Ovary (tissue), 9 donors: ENCODE results near the gene ENOX2. TPM values are rescaled to one million over a fixed set of nuclear protein-coding genes. Genes with fewer than 3 reads are reported as not detected.

Source experiments
- DNase-seq, 5 donors: peaks; one replicate each; pipeline ENCODE4 v3.0.0-alpha.2; 2019 to 2020
- H3K27ac ChIP-seq, 2 donors: fragments of 200-600 bp; one replicate each; pipeline versions ENCODE4 v1.5.1 to v1.8.0; 2019 to 2022
- H3K27me3 ChIP-seq: fragments of 200-600 bp; one replicate; pipeline ENCODE4 v1.8.0; 2022
- H3K36me3 ChIP-seq: fragments of 200-600 bp; sonication (generic); one replicate; pipeline ENCODE4 v1.5.1; 2019
- H3K4me1 ChIP-seq: one replicate; pipeline ENCODE4 v1.8.1; 2013; ENCODE audit warnings: mild to moderate bottlenecking, moderate library complexity; ENCODE audit not compliant: insufficient read depth
- H3K4me3 ChIP-seq: fragments of 200-600 bp; sonication (generic); one replicate; pipeline ENCODE4 v1.5.1; 2017
- H3K9me3 ChIP-seq, 2 donors: fragments of 200-600 bp in 1 of 2; sonication (generic) in 1 of 2; one replicate each; pipeline versions ENCODE4 v1.5.1 to v1.8.1; 2013 to 2019; ENCODE audit warnings: mild to moderate bottlenecking in 1 of 2, moderate library complexity in 1 of 2
- EP300 ChIP-seq: sonication (generic); formaldehyde crosslinking; IDR thresholded peaks from one replicate; pipeline ENCODE4 v1.6.1; 2017; ENCODE audit warnings: antibody characterized with exemption
- POLR2A ChIP-seq: fragments of 450-650 bp; IDR thresholded peaks from one replicate; pipeline ENCODE4 v1.6.1; 2017; ENCODE audit warnings: antibody characterized with exemption, mild to moderate bottlenecking, moderate library complexity
- WGBS, 3 donors: extraction: QIAGEN DNeasy Blood & Tissue Kit in 1 of 3; methylation state at CpG; one replicate each; pipeline versions ENCODE4 v1.1.5 to v1.1.7; 2013 to 2017; 5-methylcytosine and 5-hydroxymethylcytosine counted together
- intact Hi-C, 4 donors: fragments of 100-400 bp; cut with DNase I; formaldehyde crosslinking; loops; one replicate each; pipeline versions ENCODE4 v1.11.0 to v1.15.1; 2022 to 2023
- polyA plus RNA-seq, 2 donors: library from polyadenylated mRNA; stranded (reverse); fragments of 200-250 nt in 1 of 2; fragments of 350-450 nt in 1 of 2; fragmentation: Illumina TruSeq in 1 of 2; extraction: RNeasy Lipid Tissue Mini Kit (QIAGEN cat#74804) in 1 of 2; gene quantifications; one replicate each; pipeline ENCODE4 v1.2.3, GENCODE V29; 2013 to 2014
- total RNA-seq, 7 donors: library from RNA; depleted of rRNA in 2 of 7; stranded (reverse); fragments of >200 nt in 2 of 7; fragmentation: NEBNext Ultra II Directional in 3 of 7; extraction: Animal tissue kit (Norgen Biotek cat#: 25700) in 3 of 7; gene quantifications; one replicate each; pipeline versions ENCODE4 v1.1.0 to v1.2.4, GENCODE V29; 2016 to 2023
- TF ChIP-seq, protein P1 (sequence below), 3 donors: fragments of 450-650 bp in 2 of 3; fragments of 200-600 bp in 1 of 3; IDR thresholded peaks; one replicate each; pipeline versions ENCODE4 v1.5.1 to v1.8.0; 2016 to 2022; ENCODE audit warnings: antibody characterized with exemption in 3 of 3, mild to moderate bottlenecking in 1 of 3
- donor health status: DM: no; HTN: no; CAD: no; lungs with moderate emphysema.
- donor health status: DM: no; HTN: no; CAD: no.
- donor health status: Bipolar disorder and iron deficiency.
- donor health status: DM: yes; HTN: yes; CAD: no.
- donor health status: DM: no; HTN: no; CAD: no.
- donor health status: DM: yes; HTN: yes; CAD: no.

The ENOX2 gene
- total and polyA plus RNA-seq, 9 donors = 5.4 to 17.8 (median 13.1) TPM

DNA sequence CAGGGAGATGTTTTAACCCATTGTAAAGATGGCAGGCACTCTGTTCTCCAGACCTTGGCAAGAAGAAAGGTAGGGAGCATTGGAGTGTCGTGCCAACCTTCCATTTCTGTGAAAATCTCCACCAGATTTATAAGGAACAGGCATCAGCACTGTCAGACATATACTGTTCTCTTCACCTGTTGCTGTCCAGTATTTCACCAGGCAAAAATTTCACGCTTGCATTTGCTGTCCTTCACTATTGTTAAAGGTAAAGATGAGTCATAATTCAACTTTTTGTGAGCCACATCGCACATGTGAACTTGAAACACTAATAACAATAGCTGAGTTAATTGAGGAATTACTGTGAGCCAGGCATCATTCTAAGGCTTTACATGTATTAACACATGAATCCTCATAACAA, 203.4 kb downstream of the ENOX2 start:
- DNase-seq = no peak
- no peak overlapping the region for H3K27ac ChIP-seq
- H3K36me3 ChIP-seq = no peaks in the 10 kb centered on the region
- 62 to 63% (median 62%) methylated on average over 3 of the region's 3 CpGs for WGBS, 3 donors
- H3K27me3 ChIP-seq = no peaks in the 10 kb centered on the region
- TF ChIP-seq, protein P1, sequence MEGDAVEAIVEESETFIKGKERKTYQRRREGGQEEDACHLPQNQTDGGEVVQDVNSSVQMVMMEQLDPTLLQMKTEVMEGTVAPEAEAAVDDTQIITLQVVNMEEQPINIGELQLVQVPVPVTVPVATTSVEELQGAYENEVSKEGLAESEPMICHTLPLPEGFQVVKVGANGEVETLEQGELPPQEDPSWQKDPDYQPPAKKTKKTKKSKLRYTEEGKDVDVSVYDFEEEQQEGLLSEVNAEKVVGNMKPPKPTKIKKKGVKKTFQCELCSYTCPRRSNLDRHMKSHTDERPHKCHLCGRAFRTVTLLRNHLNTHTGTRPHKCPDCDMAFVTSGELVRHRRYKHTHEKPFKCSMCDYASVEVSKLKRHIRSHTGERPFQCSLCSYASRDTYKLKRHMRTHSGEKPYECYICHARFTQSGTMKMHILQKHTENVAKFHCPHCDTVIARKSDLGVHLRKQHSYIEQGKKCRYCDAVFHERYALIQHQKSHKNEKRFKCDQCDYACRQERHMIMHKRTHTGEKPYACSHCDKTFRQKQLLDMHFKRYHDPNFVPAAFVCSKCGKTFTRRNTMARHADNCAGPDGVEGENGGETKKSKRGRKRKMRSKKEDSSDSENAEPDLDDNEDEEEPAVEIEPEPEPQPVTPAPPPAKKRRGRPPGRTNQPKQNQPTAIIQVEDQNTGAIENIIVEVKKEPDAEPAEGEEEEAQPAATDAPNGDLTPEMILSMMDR (IDR thresholded peaks at IDR 0.05) = no peak
- TF ChIP-seq POLR2A = no peak
- TF ChIP-seq EP300 = no peak
- H3K4me1 ChIP-seq = no peaks in the 10 kb centered on the region
- no peak overlapping the region for H3K4me3 ChIP-seq
- intact Hi-C loops = no loop called here
- no peaks in the 10 kb centered on the region for H3K9me3 ChIP-seq

GRCh38 chrX:130696542-130696941, 206.5 kb downstream of the ENOX2 start:
- 62 to 65% (median 62%) methylated on average over 1 of the region's 1 CpG for WGBS, 3 donors
- DNase-seq = no peak

GRCh38 chrX:130695931-130696330, 207.1 kb downstream of the ENOX2 start:
- TF ChIP-seq EP300 (no peak), POLR2A (no peak)
- TF ChIP-seq, protein P1 (IDR thresholded peaks at IDR 0.05) = no peak
- Histone ChIP-seq H3K4me1 (no peaks in the 10 kb centered on the region), H3K9me3 (no peaks in the 10 kb centered on the region), H3K4me3 (no peak overlapping the region), H3K27me3 (no peaks in the 10 kb centered on the region), H3K27ac (no peak overlapping the region), H3K36me3 (no peaks in the 10 kb centered on the region)
- intact Hi-C loops = no loop called here
- WGBS, 3 donors = 66 to 78% (median 67%) methylated on average over 1 of the region's 1 CpG
- no peak for DNase-seq

More at GRCh38 chrX:130696542-130696941, 206.5 kb downstream of the ENOX2 start:
- TF ChIP-seq EP300 (no peak), POLR2A (no peak)
- TF ChIP-seq, protein P1 (IDR thresholded peaks at IDR 0.05) = no peak
- Histone ChIP-seq H3K4me1 (no peaks in the 10 kb centered on the region), H3K4me3 (no peak overlapping the region), H3K36me3 (no peaks in the 10 kb centered on the region), H3K27me3 (no peaks in the 10 kb centered on the region), H3K9me3 (no peaks in the 10 kb centered on the region), H3K27ac (no peak overlapping the region)
- intact Hi-C loops = no loop called here

DNA sequence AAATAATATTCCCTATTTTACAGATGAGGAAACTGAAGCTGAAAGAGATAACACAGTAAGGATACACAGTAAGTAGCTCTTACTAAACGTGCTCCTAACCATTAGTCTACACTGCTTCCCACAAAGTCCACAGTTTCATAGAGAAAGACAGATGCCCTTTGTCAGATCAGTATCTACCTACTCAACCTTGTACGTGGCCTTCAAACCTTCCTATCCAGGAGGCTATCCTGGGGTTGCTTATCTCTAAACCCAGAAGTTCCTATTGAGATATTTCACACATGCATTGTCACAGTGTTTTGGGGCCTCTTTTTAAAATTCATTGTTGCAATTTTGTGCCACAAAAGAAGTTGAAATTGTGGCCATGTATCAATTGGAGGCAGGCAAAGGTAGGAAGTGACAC, 208.0 kb downstream of the ENOX2 start:
- Histone ChIP-seq H3K4me3 (no peak overlapping the region), H3K4me1 (no peaks in the 10 kb centered on the region), H3K27ac (no peak overlapping the region), H3K9me3 (no peaks in the 10 kb centered on the region), H3K36me3 (no peaks in the 10 kb centered on the region), H3K27me3 (no peaks in the 10 kb centered on the region)
- intact Hi-C loops = no loop called here
- WGBS, 3 donors = 60 to 64% (median 64%) methylated on average over 2 of the region's 2 CpGs
- no peak for DNase-seq
- no peak for TF ChIP-seq EP300
- TF ChIP-seq POLR2A = no peak
- TF ChIP-seq, protein P1 (IDR thresholded peaks at IDR 0.05) = no peak

DNA sequence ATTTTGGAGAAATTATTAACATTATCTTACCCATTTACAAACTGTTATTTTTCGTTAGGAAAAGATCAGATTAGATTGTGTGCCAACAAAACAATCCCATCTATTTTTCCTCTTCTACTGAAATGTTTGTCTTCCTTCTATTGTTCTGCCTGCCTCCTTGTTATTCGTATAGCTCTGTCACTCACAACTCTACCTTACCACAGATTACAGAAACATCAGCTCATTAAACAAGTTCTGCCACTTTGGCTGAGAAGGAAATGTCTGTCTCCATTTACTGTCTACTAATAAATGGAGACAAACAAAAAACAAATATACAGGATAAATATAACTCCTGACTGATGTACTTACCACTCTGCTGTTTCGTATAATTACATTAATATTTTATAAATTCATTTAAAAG, 211.4 kb downstream of the ENOX2 start:
- no peak overlapping the region for H3K4me3 ChIP-seq
- H3K36me3 ChIP-seq = no peaks in the 10 kb centered on the region
- H3K4me1 ChIP-seq = no peaks in the 10 kb centered on the region
- no peak for DNase-seq
- intact Hi-C loops = no loop called here
- H3K27ac ChIP-seq = no peak overlapping the region
- no peaks in the 10 kb centered on the region for H3K27me3 ChIP-seq
- H3K9me3 ChIP-seq = no peaks in the 10 kb centered on the region
- TF ChIP-seq, protein P1 (IDR thresholded peaks at IDR 0.05) = no peak
- TF ChIP-seq EP300 (no peak), POLR2A (no peak)
- WGBS, 3 donors = 66 to 70% (median 67%) methylated on average over 3 of the region's 3 CpGs
